GM19463 (cell line): ENCODE data around the gene PALD1.
"Not testable (repeated sequence)": the region's sequence is repeated elsewhere in the genome, so short reads cannot be mapped to it uniquely, and the experiment has no call there.

Experiments used
- ATAC-seq: cut with Tn5 transposase; IDR thresholded peaks from one replicate; pipeline ENCODE4 v1.9.1; 2021; ENCODE audit warnings: mild to moderate bottlenecking, moderate library complexity; ENCODE audit not compliant: unreplicated experiment

Gene PALD1

GRCh38 chr10:70568781-70569495 is 90.4 kb downstream of the PALD1 start:
- no peak for ATAC-seq

- no peak for ATAC-seq
Measured at GRCh38 chr10:70571236-70571635, 92.7 kb downstream of the PALD1 start.

GRCh38 chr10:70571636-70572439 is 93.3 kb downstream of the PALD1 start:
- ATAC-seq = no peak

- no peak for ATAC-seq
Measured at GRCh38 chr10:70573599-70574506, 95.3 kb downstream of the PALD1 start.

- ATAC-seq = no peak
Measured at GRCh38 chr10:70575486-70575873, 96.9 kb downstream of the PALD1 start.

- ATAC-seq = peak; percentile 50
Measured at GRCh38 chr10:70575874-70576802, 97.6 kb downstream of the PALD1 start.

GRCh38 chr10:70576803-70577517 is 98.4 kb downstream of the PALD1 start:
- ATAC-seq = no peak

- peak; percentile 61 for ATAC-seq
Measured at GRCh38 chr10:70578371-70578947, 99.9 kb downstream of the PALD1 start.

- ATAC-seq = no peak
Measured at GRCh38 chr10:70579234-70580002, 100.9 kb downstream of the PALD1 start.

GRCh38 chr10:70581176-70581575 is 102.6 kb downstream of the PALD1 start:
- not testable (repeated sequence) for ATAC-seq

GRCh38 chr10:70582793-70583668 is 104.5 kb downstream of the PALD1 start:
- ATAC-seq = no peak

- ATAC-seq = no peak
Measured at GRCh38 chr10:70583669-70584037, 105.1 kb downstream of the PALD1 start.

GRCh38 chr10:70584366-70584765 is 105.8 kb downstream of the PALD1 start:
- no peak for ATAC-seq

GRCh38 chr10:70584909-70585544 is 106.5 kb downstream of the PALD1 start:
- ATAC-seq = no peak

- ATAC-seq = no peak
Measured at GRCh38 chr10:70585578-70586169, 107.1 kb downstream of the PALD1 start.

GRCh38 chr10:70586348-70586930 is 107.9 kb downstream of the PALD1 start:
- no peak for ATAC-seq
